Skin epidermis (tissue), 12 donors: ENCODE data around the gene KDM4D.

ENCODE experiments used
- H3K27ac ChIP-seq, 21 experiments: fragments of 200-600 bp; sonication (generic) in 11 of 21; one replicate each; pipeline ENCODE4 v1.5.0; 2020; ENCODE audit warnings: mild to moderate bottlenecking in 3 of 21, inconsistent platforms in 2 of 21, moderate library complexity in 2 of 21
- H3K4me3 ChIP-seq, 7 experiments: fragments of 200-600 bp; sonication (generic) in 2 of 7; one replicate each; pipeline ENCODE4 v1.5.0; 2020; ENCODE audit warnings: inconsistent platforms in 2 of 7, mild to moderate bottlenecking in 2 of 7, moderate library complexity in 1 of 7

Gene KDM4D

GRCh38 chr11:94948070-94948617, 25.4 kb upstream of the KDM4D start:
- no peak overlapping the region for H3K4me3 ChIP-seq
- H3K27ac ChIP-seq = peak overlapping the region in 1 of 21 experiments; percentile 10

- H3K27ac ChIP-seq = no peak overlapping the region
- no peak overlapping the region for H3K4me3 ChIP-seq
Measured at GRCh38 chr11:94954753-94955152, 18.8 kb upstream of the KDM4D start.

- Histone ChIP-seq H3K4me3 (no peak overlapping the region), H3K27ac (no peak overlapping the region)
Measured at GRCh38 chr11:94956963-94957362, 16.5 kb upstream of the KDM4D start.

- no peak overlapping the region for H3K4me3 ChIP-seq
- peak overlapping the region in 6 of 21 experiments; percentile 5 to 65 (median 40) for H3K27ac ChIP-seq
Measured at GRCh38 chr11:94958121-94958696, 15.3 kb upstream of the KDM4D start.

- Histone ChIP-seq H3K27ac (no peak overlapping the region), H3K4me3 (no peak overlapping the region)
Measured at GRCh38 chr11:94959179-94959578, 14.3 kb upstream of the KDM4D start.

GRCh38 chr11:94960488-94960887, 13.0 kb upstream of the KDM4D start:
- no peak overlapping the region for H3K4me3 ChIP-seq
- no peak overlapping the region for H3K27ac ChIP-seq

- Histone ChIP-seq H3K4me3 (no peak overlapping the region), H3K27ac (no peak overlapping the region)
Measured at GRCh38 chr11:94961255-94961654, 12.3 kb upstream of the KDM4D start.

- H3K27ac ChIP-seq = no peak overlapping the region
- no peak overlapping the region for H3K4me3 ChIP-seq
Measured at GRCh38 chr11:94964934-94965333, 8.6 kb upstream of the KDM4D start.

GRCh38 chr11:94968334-94968958, 5.1 kb upstream of the KDM4D start:
- Histone ChIP-seq H3K27ac (no peak overlapping the region), H3K4me3 (no peak overlapping the region)

GRCh38 chr11:94972700-94973098, 810 bp upstream of the KDM4D start:
- Histone ChIP-seq H3K4me3 (peak overlapping the region; percentile 76 to 94 (median 85)), H3K27ac (peak overlapping the region; percentile 69 to 95 (median 86))

GRCh38 chr11:94974178-94974577, 669 bp downstream of the KDM4D start:
- Histone ChIP-seq H3K27ac (peak overlapping the region in 7 of 21 experiments; percentile 74 to 92 (median 86)), H3K4me3 (peak overlapping the region; percentile 76 to 94 (median 85))

- H3K27ac ChIP-seq = no peak overlapping the region
- no peak overlapping the region for H3K4me3 ChIP-seq
Measured at GRCh38 chr11:94975599-94975998, 2.1 kb downstream of the KDM4D start.

GRCh38 chr11:94987378-94987777, 13.9 kb downstream of the KDM4D start:
- Histone ChIP-seq H3K4me3 (no peak overlapping the region), H3K27ac (no peak overlapping the region)

GRCh38 chr11:94988748-94989147, 15.2 kb downstream of the KDM4D start:
- H3K27ac ChIP-seq = no peak overlapping the region
- H3K4me3 ChIP-seq = no peak overlapping the region

GRCh38 chr11:94993400-94993943, 20.0 kb downstream of the KDM4D start:
- Histone ChIP-seq H3K4me3 (no peak overlapping the region), H3K27ac (no peak overlapping the region)

GRCh38 chr11:94997437-94997836, 23.9 kb downstream of the KDM4D start:
- Histone ChIP-seq H3K27ac (no peak overlapping the region), H3K4me3 (no peak overlapping the region)

GRCh38 chr11:94998285-94998684, 24.8 kb downstream of the KDM4D start:
- Histone ChIP-seq H3K4me3 (no peak overlapping the region), H3K27ac (no peak overlapping the region)

GRCh38 chr11:95003716-95004115, 30.2 kb downstream of the KDM4D start:
- Histone ChIP-seq H3K27ac (no peak overlapping the region), H3K4me3 (no peak overlapping the region)

GRCh38 chr11:95005642-95006041, 32.1 kb downstream of the KDM4D start:
- Histone ChIP-seq H3K27ac (no peak overlapping the region), H3K4me3 (no peak overlapping the region)

GRCh38 chr11:95011376-95011775, 37.9 kb downstream of the KDM4D start:
- no peak overlapping the region for H3K27ac ChIP-seq
- no peak overlapping the region for H3K4me3 ChIP-seq

- H3K4me3 ChIP-seq = no peak overlapping the region
Measured at GRCh38 chr11:95014184-95014821, 40.8 kb downstream of the KDM4D start.

More at GRCh38 chr11:95014184-95014821, 40.8 kb downstream of the KDM4D start:
- H3K27ac ChIP-seq = no peak overlapping the region
